Myocyte (in vitro differentiated cells): ENCODE data around the gene LIN7B. TPM values are rescaled to one million over a fixed set of nuclear protein-coding genes. Genes with fewer than 3 reads are reported as not detected.
A peak's percentile ranks its signal among the peaks of the same experiment; 100 is the strongest.
"Not testable (repeated sequence)": the region's sequence is repeated elsewhere in the genome, so short reads cannot be mapped to it uniquely, and the experiment has no call there.

ENCODE experiments used
- DNase-seq: peaks from one replicate; pipeline ENCODE4 v3.0.0-alpha.2; 2012; ENCODE audit warnings: low read depth
- total RNA-seq: library from RNA; depleted of rRNA; stranded (reverse); fragments of >200 nt; gene quantifications from 2 replicates; pipeline ENCODE4 v1.2.3, GENCODE V29; 2014

Gene LIN7B
- total RNA-seq, 1 donor from 2014 or later: 22.1 TPM

DNA sequence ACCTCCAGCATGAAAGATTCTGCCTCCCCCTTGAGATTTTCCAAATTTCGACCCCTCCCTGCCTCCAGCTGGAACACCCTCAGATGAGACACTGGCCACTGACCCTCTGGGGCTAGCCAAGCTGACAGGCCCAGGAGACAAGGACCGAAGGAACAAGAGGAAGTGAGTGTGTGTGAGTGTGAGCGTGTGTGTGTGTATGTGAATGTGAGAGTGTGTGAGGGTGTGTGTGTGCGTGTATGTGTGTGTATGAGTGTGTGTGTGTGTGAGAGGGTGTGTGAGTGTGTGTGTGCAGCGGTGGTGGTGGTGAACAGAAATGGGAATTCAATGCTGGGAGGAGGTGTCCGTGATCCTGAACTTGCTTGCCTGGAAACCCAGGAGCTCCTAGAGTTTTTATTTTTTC is 27.2 kb downstream of the LIN7B start:
- DNase-seq: no peak

DNA sequence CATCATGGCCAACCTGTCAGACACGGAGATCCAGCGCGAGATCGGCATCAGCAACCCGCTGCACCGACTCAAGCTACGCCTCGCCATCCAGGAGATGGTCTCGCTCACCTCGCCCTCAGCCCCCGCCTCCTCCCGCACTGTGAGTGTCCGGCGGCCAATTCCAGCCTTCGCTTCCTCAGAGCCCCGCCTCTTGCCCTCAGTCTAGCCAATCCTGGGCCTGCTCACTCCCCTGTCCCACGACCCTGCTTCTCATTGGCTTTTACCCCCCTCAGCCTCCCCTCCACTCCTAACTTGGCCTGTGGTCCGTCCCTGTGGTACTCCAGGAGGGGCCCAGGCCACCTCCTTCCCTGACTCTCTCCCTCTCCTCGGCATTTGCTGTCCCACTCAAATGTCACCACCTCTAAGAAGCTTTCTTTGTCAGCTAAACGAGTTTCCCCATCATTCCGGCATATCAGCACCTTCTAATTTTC is 28.7 kb downstream of the LIN7B start:
- DNase-seq: peak; percentile 95

DNA sequence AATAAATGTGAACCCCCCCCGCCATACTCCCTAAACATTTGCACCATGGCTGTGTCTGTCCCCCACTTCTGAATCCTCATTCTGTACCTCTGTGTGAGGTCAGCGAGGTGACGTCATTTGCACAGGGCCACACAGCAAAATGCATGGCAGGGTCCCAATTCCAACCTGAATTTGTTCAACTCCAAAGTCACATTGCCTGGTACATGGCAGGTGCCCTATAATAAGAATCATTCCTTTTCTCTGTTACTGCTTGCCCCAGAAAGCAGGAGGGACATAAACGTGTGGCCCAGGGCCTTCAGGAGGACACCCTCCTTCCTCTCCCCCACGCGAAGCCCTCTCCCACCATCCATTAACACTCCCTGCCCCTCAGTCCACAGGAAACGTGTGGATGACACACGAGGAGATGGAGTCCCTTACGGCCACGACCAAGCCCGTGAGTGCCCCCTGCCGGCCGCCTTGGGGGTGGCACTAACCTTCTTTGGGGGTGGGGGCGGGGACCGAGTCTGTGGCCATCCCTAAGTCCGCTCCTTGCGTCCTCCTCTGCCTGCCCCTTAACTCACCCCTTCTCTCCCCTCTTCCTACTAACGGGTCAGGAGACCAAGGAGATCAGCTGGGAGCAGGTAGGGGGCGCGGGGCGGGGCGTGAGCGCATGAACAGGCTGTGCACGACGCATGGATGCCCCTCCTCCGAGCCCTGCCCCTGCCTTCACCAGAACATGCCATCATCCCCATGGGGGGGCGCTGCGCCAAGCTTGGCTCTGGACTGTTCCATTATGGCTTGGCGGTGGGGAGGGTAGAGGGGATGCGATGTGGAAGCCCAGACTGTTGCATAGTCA is 31.6 kb downstream of the LIN7B start:
- DNase-seq: peak; percentile 75

DNA sequence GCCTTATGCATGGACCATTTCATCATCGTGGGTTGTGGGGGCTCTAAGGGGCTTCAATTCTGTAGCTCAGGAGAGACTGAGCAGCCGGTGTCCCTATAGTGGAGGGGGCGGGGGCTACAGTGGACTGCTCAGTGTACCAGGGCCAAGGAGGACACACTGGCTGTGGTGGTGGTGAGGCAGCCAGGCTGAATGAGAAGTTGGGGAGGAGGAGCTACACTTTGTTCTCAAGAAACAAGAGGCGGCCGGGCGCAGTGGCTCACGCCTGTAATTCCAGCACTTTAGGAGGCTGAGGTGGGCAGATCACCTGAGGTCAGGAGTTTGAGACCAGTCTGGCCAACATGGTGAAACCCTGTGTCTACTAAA is 32.2 kb downstream of the LIN7B start:
- DNase-seq: not testable (repeated sequence)

DNA sequence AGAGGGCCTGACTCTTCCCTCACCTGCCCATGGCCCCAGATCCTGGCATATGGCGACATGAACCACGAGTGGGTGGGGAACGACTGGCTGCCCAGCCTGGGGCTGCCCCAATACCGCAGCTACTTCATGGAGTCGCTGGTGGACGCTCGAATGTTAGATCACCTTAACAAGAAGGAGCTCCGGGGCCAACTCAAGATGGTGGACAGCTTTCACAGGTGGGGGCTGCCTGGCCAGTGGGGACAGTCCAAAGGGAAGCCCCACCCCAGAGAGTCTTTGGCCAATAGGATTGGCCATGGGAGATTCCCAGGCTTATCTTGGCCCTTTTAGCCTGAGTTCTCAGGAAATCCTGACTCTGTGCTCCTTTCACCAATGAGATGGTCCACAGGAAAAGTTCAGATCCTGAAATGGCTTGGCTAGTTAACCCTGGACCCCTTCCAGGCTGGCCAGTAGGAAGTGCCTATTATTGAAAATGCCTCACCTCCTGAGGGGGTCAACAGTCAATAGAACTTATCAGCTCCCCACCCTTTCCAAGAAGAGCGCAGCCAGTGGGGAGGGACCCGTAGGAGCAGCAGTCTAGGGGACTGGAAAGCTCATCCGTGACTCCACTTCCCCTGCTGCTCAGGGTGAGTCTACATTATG is 34.0 kb downstream of the LIN7B start:
- DNase-seq: no peak

DNA sequence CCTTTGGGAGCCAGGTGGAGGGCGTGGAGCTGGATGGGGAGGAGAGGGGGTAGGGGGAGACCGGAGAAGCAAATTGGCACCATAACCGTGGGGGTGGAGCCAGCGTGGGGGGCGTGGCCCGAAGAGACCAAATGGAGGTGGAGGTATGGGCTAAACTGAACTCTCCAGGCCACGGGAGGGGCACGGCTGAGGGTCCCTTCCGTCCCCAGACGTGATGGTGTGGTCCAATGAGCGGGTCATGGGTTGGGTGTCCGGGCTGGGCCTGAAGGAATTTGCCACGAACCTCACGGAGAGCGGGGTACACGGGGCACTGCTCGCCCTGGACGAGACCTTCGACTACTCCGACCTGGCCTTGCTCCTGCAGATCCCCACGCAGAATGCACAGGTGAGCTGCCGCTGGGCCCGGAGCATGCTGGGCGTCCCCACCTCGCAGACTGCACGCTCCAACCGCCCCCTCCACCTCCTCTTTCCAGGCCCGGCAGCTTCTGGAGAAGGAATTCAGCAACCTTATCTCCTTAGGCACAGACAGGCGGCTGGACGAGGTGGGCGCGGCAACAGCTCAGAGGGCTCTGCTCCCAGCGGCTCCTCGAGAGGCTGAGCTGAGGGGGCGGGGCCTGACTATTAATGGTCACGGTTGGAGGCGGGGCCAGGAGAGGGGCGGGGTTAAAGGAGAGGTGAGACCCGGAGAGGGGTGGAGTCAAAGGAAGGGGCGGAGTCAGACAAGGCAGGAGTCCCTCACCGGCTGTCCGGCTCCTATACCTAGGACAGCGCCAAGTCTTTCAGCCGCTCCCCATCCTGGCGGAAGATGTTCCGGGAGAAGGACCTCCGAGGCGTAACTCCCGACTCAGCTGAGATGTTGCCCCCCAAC is 34.8 kb downstream of the LIN7B start:
- peak; percentile 96 for DNase-seq

DNA sequence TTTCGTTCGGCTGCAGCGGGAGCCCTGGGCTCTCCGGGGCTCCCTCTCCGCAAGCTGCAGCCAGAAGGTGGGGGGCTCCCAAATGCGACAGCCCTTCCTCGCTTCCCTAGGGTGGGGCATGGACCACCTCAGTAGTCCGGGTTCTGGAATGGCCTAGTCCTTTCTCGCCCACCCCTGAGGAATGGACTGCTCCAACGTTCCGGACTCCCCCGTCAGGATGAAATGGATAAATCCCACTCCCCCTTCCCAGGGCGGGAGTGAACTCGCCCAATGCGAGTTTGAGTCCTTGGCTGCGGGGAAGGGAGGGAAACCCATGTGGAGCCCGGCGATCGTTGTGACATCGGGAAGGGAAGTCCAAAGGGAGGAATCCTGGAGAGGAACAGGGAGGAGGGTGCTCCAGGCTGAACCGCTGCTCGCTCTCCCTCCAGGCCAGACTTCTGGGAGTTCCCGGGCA is 35.5 kb downstream of the LIN7B start:
- peak; percentile 92 for DNase-seq

DNA sequence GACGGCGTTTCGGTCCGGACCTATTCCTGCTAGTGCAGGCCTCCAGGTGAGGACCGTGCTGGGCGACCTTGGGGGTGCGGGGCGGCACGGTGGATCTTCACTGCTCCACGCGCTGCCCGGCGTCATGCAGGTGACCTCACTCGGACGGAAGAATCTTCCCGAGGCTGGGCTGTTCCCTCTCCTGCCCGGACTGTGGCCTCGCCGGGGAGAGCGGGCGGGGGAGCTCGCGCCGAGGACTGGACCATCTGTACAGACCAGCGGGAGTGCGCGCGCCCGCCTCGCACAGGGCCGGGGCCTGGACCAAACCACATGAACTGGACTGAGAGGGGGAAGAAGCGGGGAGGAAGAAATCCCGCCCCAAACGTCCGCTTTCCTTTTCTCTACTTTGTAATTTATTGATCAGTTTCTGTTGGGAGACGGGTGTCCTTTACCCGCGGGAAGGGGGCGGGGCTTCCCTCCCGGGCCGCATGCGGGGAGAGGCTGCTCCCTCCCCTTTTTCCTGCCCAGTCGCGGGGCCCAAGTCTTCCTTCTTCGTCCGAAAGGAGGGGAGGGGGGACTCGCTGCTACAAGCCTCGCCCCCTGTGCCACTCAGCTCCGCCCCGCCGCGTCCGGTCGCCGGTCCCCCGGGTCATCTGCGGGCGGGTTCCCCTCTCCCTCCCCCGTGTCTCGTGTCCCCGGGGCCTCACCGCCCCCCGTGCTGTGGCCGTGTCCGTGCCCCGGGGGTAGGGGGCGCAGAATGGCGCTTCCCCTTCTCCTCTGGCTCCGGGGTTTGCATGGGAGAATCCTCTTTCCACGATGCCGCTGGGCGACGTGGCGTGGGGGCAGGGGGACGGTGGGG is 36.2 kb downstream of the LIN7B start:
- peak; percentile 91 for DNase-seq

DNA sequence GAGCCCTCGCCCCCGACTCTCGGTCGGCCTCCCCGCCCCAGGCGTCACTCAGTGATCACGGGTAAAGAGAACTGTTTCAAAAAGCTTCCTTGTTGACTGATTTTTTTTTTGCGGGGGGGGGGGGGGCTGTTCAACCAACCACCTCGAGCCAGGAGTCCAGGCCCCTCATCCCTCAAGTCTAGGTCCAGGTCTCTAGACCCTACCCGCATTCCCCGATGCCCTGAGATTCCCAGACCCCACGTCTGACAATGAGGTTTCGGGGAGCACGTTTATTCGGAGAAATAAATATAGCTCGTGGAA is 36.7 kb downstream of the LIN7B start:
- DNase-seq: no peak

DNA sequence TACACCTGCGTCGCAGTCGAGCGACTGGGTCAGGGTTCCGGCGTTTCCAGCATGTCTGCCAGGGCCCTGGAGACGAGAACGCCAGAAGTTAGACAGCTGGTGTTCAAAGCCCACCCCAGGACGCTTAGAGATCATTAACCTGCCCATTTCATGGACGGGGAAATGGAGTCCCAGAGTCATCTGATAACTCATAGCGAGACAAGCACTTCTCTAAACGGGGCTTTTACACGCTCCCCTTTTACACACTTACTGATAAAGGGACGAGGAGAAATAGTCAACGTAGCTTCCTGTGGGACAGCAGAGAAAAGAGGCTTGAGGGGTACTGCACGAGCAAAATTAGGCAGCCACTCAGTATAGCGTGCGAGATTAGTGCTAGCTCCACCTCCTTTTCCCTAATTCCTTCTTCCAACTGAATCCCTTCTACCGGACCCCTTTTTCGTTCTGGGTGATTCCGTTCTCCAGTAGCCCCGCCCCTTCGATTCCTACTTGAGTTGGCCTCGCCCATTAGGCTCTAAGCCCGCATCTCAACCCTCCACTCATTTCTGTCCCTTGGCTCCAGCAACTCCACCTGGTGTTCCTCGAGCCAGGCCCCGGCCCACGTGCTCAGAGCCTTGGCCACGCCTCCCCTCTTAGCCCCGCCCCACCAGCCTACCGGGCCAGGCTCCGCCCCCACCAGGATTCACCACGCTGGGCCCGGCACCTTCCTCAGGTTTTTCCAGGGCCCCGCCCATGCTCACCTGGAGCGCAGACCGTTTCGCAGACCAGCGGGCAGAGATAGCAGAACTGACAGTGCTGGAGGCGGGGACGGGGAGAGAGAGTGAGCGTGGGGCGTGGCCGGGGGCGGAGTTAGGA is 37.3 kb downstream of the LIN7B start:
- DNase-seq: peak; percentile 59

DNA sequence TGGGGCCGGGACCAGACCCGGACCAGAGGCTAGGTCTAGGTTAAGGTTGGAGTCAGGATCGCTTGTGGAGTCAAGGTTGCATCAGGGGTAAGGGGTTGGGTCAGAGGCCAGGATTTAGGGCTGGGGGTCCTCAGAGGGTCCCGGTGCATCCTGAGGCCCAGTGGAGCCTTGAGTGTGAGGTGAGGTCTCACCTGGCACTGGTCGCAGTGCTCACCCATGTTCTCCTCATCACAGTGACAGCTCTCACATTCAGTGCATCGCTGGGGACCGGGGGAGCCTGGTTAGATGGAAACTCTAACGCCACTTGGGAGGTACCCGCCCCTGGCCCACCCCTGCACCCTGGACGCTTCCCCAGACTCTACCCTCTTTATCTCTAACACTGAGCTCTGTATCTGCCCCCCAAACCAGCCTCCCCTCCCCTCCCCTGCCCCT is 38.0 kb downstream of the LIN7B start:
- no peak for DNase-seq

DNA sequence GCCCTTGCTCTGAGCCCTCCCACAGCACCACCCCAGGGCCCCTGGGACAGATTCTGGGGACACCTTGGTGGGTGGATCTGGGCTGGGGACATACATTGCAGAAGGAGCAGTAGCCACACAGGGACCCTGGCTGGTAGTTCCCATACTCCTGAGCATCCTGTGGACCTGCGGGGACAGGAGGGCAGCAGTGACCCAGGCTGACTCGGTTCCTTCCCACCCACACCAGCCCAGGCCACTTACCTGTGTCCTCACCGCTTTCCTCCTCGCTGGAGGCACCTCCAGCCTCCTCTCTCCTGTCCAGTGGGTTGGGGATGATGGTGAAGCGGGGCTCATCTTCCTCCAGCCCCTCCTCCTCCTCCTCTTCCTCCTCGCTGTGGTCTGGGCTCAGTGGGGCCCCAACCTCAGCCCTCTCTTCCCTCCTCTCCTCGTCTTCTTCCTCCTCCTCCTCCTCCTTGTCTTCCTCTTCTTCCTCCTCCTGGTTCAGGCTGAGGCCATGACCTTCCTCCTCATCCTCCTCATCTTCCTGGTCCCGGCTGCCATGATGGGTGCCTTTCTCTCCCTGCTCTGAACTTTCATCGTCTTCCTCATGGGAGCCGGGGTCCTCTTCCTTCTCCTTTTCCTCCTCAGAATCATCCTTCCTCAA is 39.1 kb downstream of the LIN7B start:
- no peak for DNase-seq

DNA sequence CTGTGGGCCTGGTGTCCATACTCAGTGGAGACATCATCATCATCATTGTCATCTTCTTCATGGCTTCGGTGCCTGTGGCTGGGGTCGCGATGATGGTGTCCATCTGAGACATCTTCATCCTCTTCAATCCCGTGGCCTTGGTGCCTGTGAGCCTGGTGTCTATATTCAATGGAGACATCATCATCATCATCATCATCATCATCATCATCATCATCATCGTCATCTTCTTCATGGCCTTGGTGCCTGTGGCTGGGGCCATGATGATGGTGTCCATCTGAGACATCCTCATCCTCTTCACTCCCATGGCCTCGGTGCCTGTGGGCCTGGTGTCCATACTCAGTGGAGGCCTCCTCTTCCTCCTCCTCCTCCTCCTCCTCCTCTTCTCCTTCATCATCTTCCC is 40.1 kb downstream of the LIN7B start:
- no peak for DNase-seq

DNA sequence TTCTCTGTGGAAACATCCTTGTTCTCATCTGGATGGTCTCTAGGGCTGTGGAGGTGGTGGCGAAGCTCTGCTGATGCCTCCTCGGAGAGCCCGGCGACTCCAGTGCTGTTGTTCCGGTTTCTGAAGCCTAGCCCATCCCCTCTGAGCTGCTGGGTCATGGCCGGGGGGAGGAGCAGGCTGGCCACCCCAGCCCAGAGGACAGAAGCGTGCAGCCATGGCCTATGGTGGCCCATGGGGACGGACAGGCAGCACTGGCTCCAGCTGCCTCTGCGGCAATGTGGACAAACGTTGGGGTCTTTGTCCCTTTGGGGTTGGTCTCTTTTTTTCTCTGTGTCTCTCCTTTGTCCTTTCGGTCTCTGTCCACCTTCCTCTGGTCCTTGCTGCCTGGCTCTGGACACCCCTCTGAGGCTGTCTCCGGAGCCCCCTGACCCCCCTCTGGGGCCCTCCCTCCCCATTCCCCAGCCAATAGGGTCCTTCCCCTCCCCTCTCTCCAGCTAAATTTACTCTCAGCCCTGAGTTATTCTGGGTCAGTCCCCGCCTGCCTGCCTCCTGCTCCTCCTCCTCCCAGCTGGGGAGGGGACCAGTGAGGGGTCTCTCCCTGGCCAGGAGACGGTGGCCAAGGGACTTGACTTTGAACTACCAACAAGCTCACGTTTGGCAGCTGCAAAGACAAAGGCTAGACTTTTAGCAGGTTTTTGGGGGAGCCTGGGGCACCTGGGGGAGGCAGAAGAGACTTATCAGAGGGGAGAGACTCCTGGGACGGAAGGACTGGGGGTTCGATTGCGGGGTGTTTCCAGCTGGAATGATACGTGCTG is 41.0 kb downstream of the LIN7B start, which contains the start of gene HRC:
Gene HRC (minus strand): TSS at position 392 of the 815 bp plus-strand sequence. CDS start 159 bp downstream, at position 233.
- peak; percentile 87 for DNase-seq

DNA sequence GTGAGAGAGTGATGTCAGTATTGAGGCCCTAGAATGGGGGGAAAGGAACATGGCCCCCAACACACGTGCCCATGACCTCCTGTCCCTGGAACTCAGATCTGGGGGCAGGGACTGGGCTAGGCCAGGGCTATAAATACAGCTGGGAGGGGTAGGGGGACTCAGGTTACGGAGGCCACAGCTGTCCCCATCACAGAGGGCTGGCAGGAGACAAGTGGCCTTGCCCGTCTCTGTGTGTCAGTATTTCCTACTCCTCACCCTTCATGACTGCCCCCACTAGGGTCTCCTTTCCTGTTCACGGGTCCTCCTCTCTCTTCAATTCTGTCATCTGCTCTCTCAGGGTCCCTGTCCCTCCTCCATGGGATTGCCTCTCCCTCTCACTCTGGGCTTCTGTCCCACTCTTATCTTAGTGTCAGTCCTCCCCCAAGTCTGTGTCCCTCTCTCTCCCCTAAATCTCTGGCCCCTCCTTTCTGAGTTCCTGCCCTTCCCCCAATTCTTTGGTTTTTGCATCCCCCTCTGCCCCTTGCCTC is 41.7 kb downstream of the LIN7B start:
- peak; percentile 97 for DNase-seq

DNA sequence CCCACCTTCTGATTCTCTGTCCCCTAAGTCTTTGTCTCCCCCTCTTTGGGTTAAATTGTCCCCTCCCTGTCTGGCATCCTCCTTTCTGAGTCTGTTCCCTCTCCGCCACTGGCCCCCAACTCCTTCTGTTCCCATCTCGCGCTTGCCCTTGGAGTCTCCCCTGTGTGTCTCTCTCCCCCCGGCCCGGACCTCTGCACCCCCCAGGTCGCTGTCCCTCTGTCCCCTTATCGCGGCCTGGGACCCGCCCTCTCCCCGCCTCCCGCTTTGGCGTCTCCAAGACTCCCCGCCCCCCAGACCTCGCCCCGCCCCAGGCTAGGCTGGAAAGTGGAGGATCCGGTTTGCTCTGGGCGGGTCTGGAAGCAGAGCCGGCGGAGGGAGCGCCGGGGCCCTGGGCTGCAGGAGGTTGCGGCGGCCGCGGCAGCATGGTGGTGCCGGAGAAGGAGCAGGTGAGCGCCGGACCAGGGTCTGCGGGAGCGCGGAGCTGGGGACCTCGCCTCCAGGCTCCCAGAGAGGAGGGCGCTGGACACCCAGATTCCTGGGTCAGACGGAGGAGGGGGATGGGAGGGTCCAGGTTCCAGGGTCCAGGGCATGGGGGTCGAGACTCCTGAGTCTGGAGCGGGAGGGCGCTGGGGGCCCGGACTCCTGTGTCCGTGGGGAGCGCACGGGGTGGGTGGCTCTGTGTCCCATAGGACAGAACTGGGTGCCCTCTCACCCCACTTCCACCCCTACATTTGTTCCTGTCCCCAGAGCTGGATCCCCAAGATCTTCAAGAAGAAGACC is 43.5 kb downstream of the LIN7B start, which contains the start of gene TRPM4:
Gene TRPM4 (plus strand): TSS at position 348 of the 780 bp plus-strand sequence. CDS start 75 bp downstream, at position 423.
- DNase-seq: peak; percentile 94
